T-helper 1 cell treated with Interleukin-12 subunit alpha and Interleukin-12 subunit beta and Interleukin-4 antibody, amounts not matched to agents 30 μg/mL and 1 μg/mL, for 36 hours (primary cell): ENCODE data around the gene INPP4B.

Experiments
- H3K27ac Mint-ChIP-seq: one replicate; pipeline ENCODE4 v1.8.0; 2021; ENCODE audit warnings: mild to moderate bottlenecking, mixed read lengths
- H3K27me3 Mint-ChIP-seq: one replicate; pipeline ENCODE4 v1.8.0; 2021; ENCODE audit warnings: low read depth, mixed read lengths
- H3K36me3 Mint-ChIP-seq: one replicate; pipeline ENCODE4 v1.8.0; 2021; ENCODE audit warnings: low read depth, mixed read lengths
- H3K4me1 Mint-ChIP-seq: one replicate; pipeline ENCODE4 v1.8.0; 2021; ENCODE audit warnings: low read depth, mixed read lengths
- H3K4me3 Mint-ChIP-seq: one replicate; pipeline ENCODE4 v1.8.0; 2021; ENCODE audit warnings: mild to moderate bottlenecking, moderate library complexity, mixed read lengths
- H3K9me3 Mint-ChIP-seq: one replicate; pipeline ENCODE4 v1.8.0; 2021; ENCODE audit warnings: mixed read lengths

Gene INPP4B

DNA sequence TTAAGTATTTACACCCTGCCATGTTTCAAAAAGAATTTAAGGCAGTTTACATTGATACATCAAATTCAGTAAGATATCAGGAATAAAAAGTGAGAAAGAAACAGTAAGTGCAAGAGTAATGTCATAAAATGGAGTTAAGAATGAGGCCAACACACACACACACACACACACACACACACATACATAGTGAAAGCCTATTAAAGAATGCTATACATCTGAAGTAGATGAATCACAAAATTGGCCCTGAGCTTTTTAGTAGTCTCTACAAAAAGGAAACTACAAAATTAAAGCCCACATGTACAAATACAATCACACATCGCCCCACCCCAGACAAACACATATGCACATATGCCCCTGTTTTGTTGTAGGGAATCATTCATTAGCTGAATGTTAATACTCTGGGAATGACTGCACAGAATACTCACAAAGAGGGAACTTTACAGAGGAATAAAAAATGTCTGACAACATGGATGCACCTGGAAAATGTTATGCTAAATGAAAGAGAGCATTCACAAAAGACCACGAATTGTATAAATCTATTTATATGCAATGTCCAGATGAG lies 780.9 kb downstream of the INPP4B start:
- Mint-ChIP-seq H3K36me3 (peaks cover 22% of the 10 kb centered on the region), H3K4me1 (no peaks in the 10 kb centered on the region), H3K27me3 (no peaks in the 10 kb centered on the region), H3K27ac (no peak overlapping the region), H3K9me3 (peaks cover 19% of the 10 kb centered on the region), H3K4me3 (no peak overlapping the region)

DNA sequence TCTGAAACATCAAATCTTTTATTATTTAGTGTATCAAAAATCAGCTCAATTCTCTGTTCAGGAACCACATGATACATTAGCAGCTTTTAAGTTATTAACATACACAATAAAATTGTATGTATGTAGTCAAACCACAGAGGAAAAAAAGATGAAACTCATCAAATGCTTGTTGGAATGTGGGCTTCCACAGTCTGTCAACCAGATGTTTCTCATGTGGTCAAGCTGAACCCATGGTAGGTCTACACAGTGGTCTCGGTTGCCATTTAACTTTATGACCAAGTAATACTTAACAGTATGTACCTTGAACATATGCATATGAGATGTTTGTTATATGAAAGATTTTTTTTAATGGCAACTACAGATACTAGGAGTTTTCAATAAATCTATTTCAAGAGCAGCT lies 781.9 kb downstream of the INPP4B start:
- H3K36me3 Mint-ChIP-seq: peaks cover 18% of the 10 kb centered on the region
- peaks cover 16% of the 10 kb centered on the region for H3K9me3 Mint-ChIP-seq
- H3K4me3 Mint-ChIP-seq: no peak overlapping the region
- no peak overlapping the region for H3K27ac Mint-ChIP-seq
- no peaks in the 10 kb centered on the region for H3K27me3 Mint-ChIP-seq
- H3K4me1 Mint-ChIP-seq: no peaks in the 10 kb centered on the region

- no peak overlapping the region for H3K27ac Mint-ChIP-seq
- peaks cover 4% of the 10 kb centered on the region for H3K4me1 Mint-ChIP-seq
- no peaks in the 10 kb centered on the region for H3K9me3 Mint-ChIP-seq
- H3K27me3 Mint-ChIP-seq: no peaks in the 10 kb centered on the region
- no peaks in the 10 kb centered on the region for H3K36me3 Mint-ChIP-seq
- H3K4me3 Mint-ChIP-seq: no peak overlapping the region
Measured at GRCh38 chr4:142045996-142046395, 800.1 kb downstream of the INPP4B start.

DNA sequence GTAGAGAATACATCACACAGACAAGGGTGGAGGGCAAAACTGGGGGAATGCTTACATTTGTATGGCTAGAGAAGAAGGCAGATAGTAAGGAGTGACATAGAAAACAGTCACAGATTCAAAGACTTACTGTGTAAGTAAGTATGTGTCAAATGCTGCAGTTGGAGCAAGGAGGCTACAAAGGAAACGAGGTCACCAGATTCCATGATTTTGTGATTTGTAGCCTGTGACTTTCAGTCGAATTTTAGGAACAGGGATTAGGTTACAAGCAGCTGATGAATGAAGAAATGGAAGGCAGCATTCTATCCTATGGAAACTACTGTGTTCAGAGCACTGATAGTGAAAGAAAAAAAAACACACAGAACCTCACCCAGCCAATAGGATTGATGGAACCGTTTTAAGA lies 801.8 kb downstream of the INPP4B start:
- H3K9me3 Mint-ChIP-seq: no peaks in the 10 kb centered on the region
- no peaks in the 10 kb centered on the region for H3K36me3 Mint-ChIP-seq
- H3K27me3 Mint-ChIP-seq: no peaks in the 10 kb centered on the region
- H3K4me1 Mint-ChIP-seq: peaks cover 4% of the 10 kb centered on the region
- no peak overlapping the region for H3K4me3 Mint-ChIP-seq
- no peak overlapping the region for H3K27ac Mint-ChIP-seq

- Mint-ChIP-seq H3K4me1 (peaks cover 7% of the 10 kb centered on the region), H3K4me3 (no peak overlapping the region), H3K27ac (no peak overlapping the region), H3K27me3 (no peaks in the 10 kb centered on the region), H3K36me3 (no peaks in the 10 kb centered on the region), H3K9me3 (no peaks in the 10 kb centered on the region)
Measured at GRCh38 chr4:142043509-142043908, 802.6 kb downstream of the INPP4B start.

- H3K4me1 Mint-ChIP-seq: peaks cover 12% of the 10 kb centered on the region
- no peak overlapping the region for H3K27ac Mint-ChIP-seq
- H3K36me3 Mint-ChIP-seq: no peaks in the 10 kb centered on the region
Measured at GRCh38 chr4:142041788-142042187, 804.3 kb downstream of the INPP4B start.

DNA sequence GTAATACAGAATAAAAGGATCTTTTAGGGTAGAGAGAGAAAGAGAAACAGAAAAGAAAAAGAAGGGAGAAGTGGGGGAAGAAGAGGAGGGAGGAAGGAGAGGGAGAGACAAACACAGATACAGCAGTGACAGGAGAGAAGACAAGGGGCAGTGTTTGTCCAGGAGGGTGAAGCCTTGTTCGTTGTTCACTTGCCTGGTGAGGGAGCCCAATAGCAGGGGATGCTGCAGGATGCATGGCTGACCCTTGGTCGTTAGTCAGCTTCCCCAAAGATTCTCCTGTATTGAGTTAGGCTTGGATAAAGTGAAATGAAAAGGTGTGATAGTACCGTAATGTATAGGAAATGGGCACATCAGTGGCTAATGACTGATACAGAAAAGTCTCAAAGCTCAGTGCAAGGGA lies 806.1 kb downstream of the INPP4B start:
- Mint-ChIP-seq H3K27ac (no peak overlapping the region), H3K27me3 (no peaks in the 10 kb centered on the region), H3K4me1 (peaks cover 12% of the 10 kb centered on the region), H3K9me3 (no peaks in the 10 kb centered on the region), H3K36me3 (no peaks in the 10 kb centered on the region), H3K4me3 (no peak overlapping the region)

More at GRCh38 chr4:142041788-142042187, 804.3 kb downstream of the INPP4B start:
- H3K27me3 Mint-ChIP-seq: no peaks in the 10 kb centered on the region
- H3K9me3 Mint-ChIP-seq: no peaks in the 10 kb centered on the region
- no peak overlapping the region for H3K4me3 Mint-ChIP-seq

DNA sequence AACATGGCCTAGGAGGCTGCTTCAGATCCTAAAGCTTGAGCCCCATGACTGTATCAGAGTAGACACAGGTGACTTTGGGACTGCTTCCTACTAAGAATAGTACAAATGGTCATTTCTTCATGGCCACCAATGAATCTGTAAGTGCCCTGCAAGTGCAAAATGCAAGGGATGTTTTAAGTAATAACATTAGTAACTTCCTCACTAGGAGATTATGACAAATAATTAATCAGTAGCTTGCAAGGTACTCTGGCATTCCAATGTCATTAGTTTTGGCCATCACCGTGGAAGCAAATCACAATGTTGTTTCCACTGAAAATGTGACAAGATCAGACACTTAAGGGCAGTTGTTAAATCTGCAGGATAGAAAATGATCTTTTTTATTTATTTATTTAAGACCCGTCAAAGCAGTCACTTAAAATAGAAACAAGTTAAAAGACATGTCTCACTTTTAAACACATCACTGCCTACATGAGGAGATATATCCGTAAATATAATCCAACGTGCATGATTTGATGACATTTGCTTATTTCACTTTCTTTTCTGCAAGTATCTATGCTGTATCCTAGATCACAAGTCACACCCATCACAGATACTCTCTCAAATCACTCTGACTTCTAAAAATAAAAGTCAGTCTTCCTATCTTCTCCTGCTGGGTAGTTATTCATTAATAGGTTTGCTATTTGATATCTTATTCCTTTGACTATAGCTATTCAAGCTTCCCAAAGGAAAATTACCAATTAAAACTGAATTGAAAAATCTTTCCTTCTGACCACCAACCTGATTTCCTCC lies 809.1 kb downstream of the INPP4B start:
- H3K27ac Mint-ChIP-seq: no peak overlapping the region
- no peaks in the 10 kb centered on the region for H3K9me3 Mint-ChIP-seq
- no peaks in the 10 kb centered on the region for H3K36me3 Mint-ChIP-seq
- no peaks in the 10 kb centered on the region for H3K27me3 Mint-ChIP-seq
- H3K4me1 Mint-ChIP-seq: peaks cover 12% of the 10 kb centered on the region
- no peak overlapping the region for H3K4me3 Mint-ChIP-seq

- H3K9me3 Mint-ChIP-seq: no peaks in the 10 kb centered on the region
- no peaks in the 10 kb centered on the region for H3K36me3 Mint-ChIP-seq
- no peaks in the 10 kb centered on the region for H3K27me3 Mint-ChIP-seq
- no peak overlapping the region for H3K4me3 Mint-ChIP-seq
- H3K4me1 Mint-ChIP-seq: peaks cover 8% of the 10 kb centered on the region
- H3K27ac Mint-ChIP-seq: no peak overlapping the region
Measured at GRCh38 chr4:142035566-142035965, 810.5 kb downstream of the INPP4B start.

- H3K27ac Mint-ChIP-seq: no peak overlapping the region
- H3K27me3 Mint-ChIP-seq: no peaks in the 10 kb centered on the region
- no peaks in the 10 kb centered on the region for H3K36me3 Mint-ChIP-seq
- no peaks in the 10 kb centered on the region for H3K9me3 Mint-ChIP-seq
- no peak overlapping the region for H3K4me3 Mint-ChIP-seq
- peaks cover 8% of the 10 kb centered on the region for H3K4me1 Mint-ChIP-seq
Measured at GRCh38 chr4:142034101-142034500, 812.0 kb downstream of the INPP4B start.

DNA sequence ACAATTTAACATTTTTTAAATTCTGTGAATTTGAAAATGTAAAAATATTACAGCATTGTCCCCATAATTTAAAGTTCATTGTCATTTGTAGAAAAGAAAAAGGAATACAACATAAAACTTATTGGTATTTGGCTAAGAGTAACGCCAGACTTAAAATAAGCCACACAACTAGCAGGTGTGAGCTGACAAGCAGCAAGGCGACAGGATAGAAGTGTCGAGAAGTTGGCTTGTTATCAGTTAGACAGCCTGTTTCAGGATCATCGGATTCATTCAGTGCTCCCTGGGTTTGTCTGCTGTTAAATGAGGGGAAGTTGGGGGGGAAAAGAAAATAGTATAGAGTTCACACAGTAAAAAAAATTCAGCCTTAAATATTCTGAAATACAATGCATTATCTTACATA lies 816.1 kb downstream of the INPP4B start:
- Mint-ChIP-seq H3K9me3 (no peaks in the 10 kb centered on the region), H3K27me3 (no peaks in the 10 kb centered on the region), H3K27ac (no peak overlapping the region), H3K36me3 (peaks cover 7% of the 10 kb centered on the region), H3K4me1 (no peaks in the 10 kb centered on the region), H3K4me3 (no peak overlapping the region)

DNA sequence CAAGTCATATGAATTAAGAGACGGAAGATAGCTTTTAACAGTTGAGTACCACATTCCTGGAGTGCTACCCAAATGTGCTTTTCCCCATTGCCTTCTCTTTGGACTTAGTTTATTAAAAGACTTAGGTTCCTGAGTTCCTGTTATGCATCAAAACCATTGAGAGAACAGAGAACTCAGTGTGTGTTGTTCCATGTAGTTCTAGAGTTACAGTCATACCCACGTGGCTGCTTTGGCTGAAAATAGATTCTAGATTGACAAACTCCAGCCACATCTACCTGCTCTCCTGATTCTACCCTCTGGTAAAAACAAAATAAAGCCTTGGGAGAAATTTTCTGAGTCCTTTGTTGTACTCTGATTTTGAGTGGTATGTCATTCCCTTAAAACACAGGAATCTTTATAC lies 824.3 kb downstream of the INPP4B start:
- Mint-ChIP-seq H3K4me3 (no peak overlapping the region), H3K4me1 (no peaks in the 10 kb centered on the region), H3K27ac (no peak overlapping the region), H3K27me3 (no peaks in the 10 kb centered on the region), H3K9me3 (no peaks in the 10 kb centered on the region), H3K36me3 (no peaks in the 10 kb centered on the region)

GRCh38 chr4:142021181-142021580 lies 824.9 kb downstream of the INPP4B start:
- no peak overlapping the region for H3K27ac Mint-ChIP-seq
- H3K27me3 Mint-ChIP-seq: no peaks in the 10 kb centered on the region
- H3K4me1 Mint-ChIP-seq: no peaks in the 10 kb centered on the region
- H3K4me3 Mint-ChIP-seq: no peak overlapping the region
- no peaks in the 10 kb centered on the region for H3K36me3 Mint-ChIP-seq
- no peaks in the 10 kb centered on the region for H3K9me3 Mint-ChIP-seq

DNA sequence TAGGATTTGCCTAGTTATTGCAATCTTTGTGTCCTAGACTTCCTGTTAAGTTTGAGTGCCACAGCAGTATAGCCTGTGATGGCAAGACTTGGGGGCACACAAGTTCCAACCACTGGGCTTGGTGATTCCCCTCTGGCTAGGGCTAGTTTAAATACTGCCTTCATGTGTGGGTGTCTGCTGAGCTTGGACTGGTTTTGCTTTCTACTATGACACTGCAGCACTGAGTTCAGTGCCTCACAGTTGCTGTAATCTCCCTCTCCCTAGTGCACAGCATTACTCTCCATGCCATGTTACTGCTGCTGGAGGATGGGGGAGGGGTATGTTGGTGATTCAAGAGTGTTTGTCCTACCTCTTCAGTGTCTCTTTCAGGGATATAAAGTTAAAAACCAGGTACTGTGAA lies 830.1 kb downstream of the INPP4B start:
- no peaks in the 10 kb centered on the region for H3K36me3 Mint-ChIP-seq
- H3K9me3 Mint-ChIP-seq: no peaks in the 10 kb centered on the region
- H3K27ac Mint-ChIP-seq: no peak overlapping the region
- H3K4me1 Mint-ChIP-seq: no peaks in the 10 kb centered on the region
- no peak overlapping the region for H3K4me3 Mint-ChIP-seq
- no peaks in the 10 kb centered on the region for H3K27me3 Mint-ChIP-seq

- Mint-ChIP-seq H3K27ac (no peak overlapping the region), H3K27me3 (no peaks in the 10 kb centered on the region), H3K4me1 (no peaks in the 10 kb centered on the region), H3K4me3 (no peak overlapping the region), H3K36me3 (no peaks in the 10 kb centered on the region), H3K9me3 (no peaks in the 10 kb centered on the region)
Measured at GRCh38 chr4:142009751-142010150, 836.4 kb downstream of the INPP4B start.
